GM12873 (cell line): ENCODE data around the gene SYVN1.

Experiments
- TF ChIP-seq, protein P1 (sequence below): IDR thresholded peaks from 2 replicates; pipeline ENCODE4 v1.5.1; 2012; ENCODE audit warnings: low read depth, mild to moderate bottlenecking, moderate library complexity, low read length, control low read depth; ENCODE audit not compliant: insufficient read depth; ENCODE audit errors: missing control alignments

The SYVN1 gene

GRCh38 chr11:65103476-65103875 is 30.8 kb downstream of the SYVN1 start:
- TF ChIP-seq, protein P1, sequence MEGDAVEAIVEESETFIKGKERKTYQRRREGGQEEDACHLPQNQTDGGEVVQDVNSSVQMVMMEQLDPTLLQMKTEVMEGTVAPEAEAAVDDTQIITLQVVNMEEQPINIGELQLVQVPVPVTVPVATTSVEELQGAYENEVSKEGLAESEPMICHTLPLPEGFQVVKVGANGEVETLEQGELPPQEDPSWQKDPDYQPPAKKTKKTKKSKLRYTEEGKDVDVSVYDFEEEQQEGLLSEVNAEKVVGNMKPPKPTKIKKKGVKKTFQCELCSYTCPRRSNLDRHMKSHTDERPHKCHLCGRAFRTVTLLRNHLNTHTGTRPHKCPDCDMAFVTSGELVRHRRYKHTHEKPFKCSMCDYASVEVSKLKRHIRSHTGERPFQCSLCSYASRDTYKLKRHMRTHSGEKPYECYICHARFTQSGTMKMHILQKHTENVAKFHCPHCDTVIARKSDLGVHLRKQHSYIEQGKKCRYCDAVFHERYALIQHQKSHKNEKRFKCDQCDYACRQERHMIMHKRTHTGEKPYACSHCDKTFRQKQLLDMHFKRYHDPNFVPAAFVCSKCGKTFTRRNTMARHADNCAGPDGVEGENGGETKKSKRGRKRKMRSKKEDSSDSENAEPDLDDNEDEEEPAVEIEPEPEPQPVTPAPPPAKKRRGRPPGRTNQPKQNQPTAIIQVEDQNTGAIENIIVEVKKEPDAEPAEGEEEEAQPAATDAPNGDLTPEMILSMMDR: no peak

- TF ChIP-seq, protein P1: no peak
These were observed 31.9 kb downstream of the SYVN1 start for GRCh38 chr11:65102142-65103095.

DNA sequence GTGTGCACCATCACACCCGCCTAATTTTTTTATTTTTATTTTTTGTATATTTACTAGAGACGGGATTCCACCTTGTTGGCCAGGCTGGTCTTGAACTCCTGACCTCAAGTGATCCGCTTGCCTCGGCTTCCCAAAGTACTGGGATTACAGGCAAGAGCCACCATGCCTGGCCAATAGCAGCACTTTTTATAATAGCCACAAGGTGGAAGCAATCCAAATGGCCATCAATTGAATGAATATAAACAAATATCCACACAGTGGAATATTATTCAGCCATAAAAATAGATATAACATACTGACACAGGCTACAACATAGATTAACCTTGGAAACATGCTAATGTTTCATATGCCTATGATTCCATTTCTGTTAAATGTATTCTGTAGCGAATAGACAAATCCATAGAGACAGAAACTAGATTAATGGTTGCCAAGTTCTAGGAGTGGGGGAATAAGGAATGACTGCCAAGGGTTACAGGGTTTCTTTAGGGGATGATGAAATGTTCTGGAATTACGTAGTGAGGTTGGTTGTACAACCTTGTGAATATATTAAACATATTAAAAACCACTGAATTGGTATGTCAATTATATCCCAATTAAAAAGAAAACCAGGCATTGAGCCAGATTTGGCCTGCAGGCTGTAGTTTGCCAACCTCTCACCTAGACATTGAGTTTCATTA is 33.5 kb downstream of the SYVN1 start:
- TF ChIP-seq, protein P1: peak; percentile 10

DNA sequence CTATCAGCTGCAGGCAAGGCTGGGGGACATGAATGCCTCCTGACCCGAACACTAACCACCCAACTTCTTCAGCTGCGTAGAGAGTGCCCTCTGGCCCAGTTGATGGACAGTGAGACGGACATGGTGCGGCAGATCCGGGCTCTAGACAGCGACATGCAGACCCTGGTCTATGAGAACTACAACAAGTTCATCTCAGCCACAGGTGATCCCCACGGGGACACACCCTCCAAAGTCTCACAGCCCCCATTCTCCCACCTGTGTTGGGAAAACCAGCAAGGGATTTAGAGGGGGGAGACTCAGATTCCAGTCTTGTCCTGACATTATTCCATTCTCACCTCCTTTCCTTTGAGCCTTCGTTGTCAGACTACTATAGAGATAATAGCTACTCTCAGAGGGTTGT is 37.4 kb downstream of the SYVN1 start:
- TF ChIP-seq, protein P1: no peak

GRCh38 chr11:65095974-65096806 is 38.1 kb downstream of the SYVN1 start, which contains the start of gene VPS51:
TSS of gene VPS51 (plus strand) at chr11:65096214. CDS start at chr11:65096251, 37 bp downstream.
- TF ChIP-seq, protein P1: no peak

GRCh38 chr11:65095427-65095826 is 38.9 kb downstream of the SYVN1 start:
- TF ChIP-seq, protein P1: no peak
